Measurements from ENCODE around the gene EXD3.

DNA sequence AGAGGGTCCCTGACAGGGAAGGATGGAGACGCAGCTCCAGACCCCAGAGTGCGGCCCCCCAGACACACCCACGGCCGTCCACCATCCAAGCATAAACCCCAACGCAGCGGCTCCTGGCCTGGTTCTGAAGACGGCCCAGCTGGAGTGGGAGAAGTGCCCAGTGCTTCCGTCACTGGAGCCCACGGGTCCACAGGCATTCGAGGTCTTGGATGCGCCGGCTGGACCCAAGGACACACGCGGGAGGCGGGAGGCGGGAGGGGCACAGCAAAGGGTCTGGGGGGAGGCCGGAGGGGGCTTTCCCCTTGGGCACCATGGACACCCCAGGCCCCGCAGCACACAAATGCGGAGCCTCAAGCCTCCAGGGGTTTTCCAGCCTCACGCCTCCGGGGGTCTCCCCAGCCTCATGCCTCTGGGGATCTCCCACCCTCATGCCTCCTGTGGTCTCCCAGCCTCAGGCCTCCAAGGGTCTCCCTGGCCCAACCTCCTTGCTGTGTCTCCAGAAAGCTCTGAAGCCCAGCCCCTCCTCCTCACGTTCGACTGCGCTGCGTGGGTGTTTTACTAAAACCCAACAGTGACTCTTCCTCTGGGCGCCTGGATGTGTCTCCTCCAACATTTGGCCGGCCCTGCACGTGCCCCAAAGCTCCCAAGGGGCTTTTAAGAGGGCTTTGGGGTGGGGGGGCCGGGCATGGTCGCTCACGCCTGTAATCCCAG, 15.2 kb downstream of the EXD3 start:
- TF ChIP-seq POLR2A (IDR thresholded peaks at IDR 0.05; ENCODE audit: low read length) = no peak
- TF ChIP-seq GATA1 (IDR thresholded peaks at IDR 0.05; ENCODE audit: low read depth, low read length) = no peak
